Mucosa of descending colon (tissue), 3 donors: ENCODE data around the gene NFKB1. TPM values are rescaled to one million over a fixed set of nuclear protein-coding genes. Genes with fewer than 3 reads are reported as not detected.

Experiments used
- ATAC-seq: fragments of 200-7000 bp; cut with Tn5 transposase; one replicate; pipeline ENCODE4 v1.9.1; 2020; ENCODE audit warnings: mild to moderate bottlenecking, moderate library complexity
- DNase-seq, 3 donors: peaks; one replicate each; pipeline ENCODE4 v3.0.0-alpha.2; 2020
- H3K36me3 ChIP-seq: fragments of 200-600 bp; one replicate; pipeline ENCODE4 v1.8.0; 2021; ENCODE audit warnings: low read depth, mild to moderate bottlenecking
- H3K4me1 ChIP-seq: fragments of 200-600 bp; one replicate; pipeline ENCODE4 v1.8.0; 2021; ENCODE audit warnings: low read depth, mild to moderate bottlenecking
- H3K4me3 ChIP-seq: fragments of 200-600 bp; one replicate; pipeline ENCODE4 v1.8.0; 2021; ENCODE audit warnings: mild to moderate bottlenecking
- H3K9me3 ChIP-seq: fragments of 200-600 bp; one replicate; pipeline ENCODE4 v1.8.0; 2021; ENCODE audit warnings: mild to moderate bottlenecking
- intact Hi-C, 2 donors: fragments of 100-400 bp; cut with DNase I in 1 of 2; cut with micrococcal nuclease in 1 of 2; formaldehyde crosslinking; loops; one replicate each; pipeline versions ENCODE4 v1.11.0 to v1.11.1; 2022; cut with DNase I, micrococcal nuclease
- total RNA-seq, 3 donors: library from RNA; stranded (reverse); fragmentation: NEBNext Ultra II Directional in 2 of 3; extraction: Animal tissue kit (Norgen Biotek cat#: 25700) in 2 of 3; gene quantifications; one replicate each; pipeline versions ENCODE4 v1.2.1 to v1.2.4, GENCODE V29; 2021 to 2023
- TF ChIP-seq, protein P1 (sequence below): fragments of 200-600 bp; IDR thresholded peaks from one replicate; pipeline ENCODE4 v1.8.0; 2022; ENCODE audit warnings: antibody characterized with exemption, mild to moderate bottlenecking
- donor health status: DM: no; HTN: no; CAD: no; lungs with moderate emphysema.
- donor health status: DM: no; HTN: no; CAD: no.
- donor health status: DM: no; HTN: yes; CAD: no.

The NFKB1 gene
- total RNA-seq, 3 donors from 2014 or later: 50.8 to 57.4 (median 53.6) TPM

DNA sequence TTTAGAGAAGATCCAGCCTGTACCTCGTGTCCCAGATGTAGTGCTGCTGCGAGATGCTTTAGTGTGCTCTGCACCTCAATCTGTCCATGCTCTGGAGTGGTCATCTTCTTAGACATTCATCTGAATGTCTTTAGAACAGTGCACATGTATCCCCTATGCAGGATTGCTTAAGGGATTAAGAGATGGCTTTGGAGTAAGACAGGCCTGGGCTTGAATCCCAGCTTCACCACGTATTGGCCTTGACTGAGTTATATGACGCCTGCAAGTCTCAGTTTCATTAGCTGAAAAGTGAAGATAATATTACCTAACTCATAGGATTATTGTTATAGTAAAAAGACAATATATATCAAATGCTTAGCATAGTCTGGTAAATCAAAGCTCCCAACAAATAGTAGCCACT is 98.3 kb downstream of the NFKB1 start:
- H3K4me1 ChIP-seq: no peaks in the 10 kb centered on the region
- no peak for DNase-seq
- intact Hi-C loops: no loop called here
- TF ChIP-seq, protein P1, sequence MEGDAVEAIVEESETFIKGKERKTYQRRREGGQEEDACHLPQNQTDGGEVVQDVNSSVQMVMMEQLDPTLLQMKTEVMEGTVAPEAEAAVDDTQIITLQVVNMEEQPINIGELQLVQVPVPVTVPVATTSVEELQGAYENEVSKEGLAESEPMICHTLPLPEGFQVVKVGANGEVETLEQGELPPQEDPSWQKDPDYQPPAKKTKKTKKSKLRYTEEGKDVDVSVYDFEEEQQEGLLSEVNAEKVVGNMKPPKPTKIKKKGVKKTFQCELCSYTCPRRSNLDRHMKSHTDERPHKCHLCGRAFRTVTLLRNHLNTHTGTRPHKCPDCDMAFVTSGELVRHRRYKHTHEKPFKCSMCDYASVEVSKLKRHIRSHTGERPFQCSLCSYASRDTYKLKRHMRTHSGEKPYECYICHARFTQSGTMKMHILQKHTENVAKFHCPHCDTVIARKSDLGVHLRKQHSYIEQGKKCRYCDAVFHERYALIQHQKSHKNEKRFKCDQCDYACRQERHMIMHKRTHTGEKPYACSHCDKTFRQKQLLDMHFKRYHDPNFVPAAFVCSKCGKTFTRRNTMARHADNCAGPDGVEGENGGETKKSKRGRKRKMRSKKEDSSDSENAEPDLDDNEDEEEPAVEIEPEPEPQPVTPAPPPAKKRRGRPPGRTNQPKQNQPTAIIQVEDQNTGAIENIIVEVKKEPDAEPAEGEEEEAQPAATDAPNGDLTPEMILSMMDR: no peak
- H3K36me3 ChIP-seq: peaks cover 7% of the 10 kb centered on the region
- no peak overlapping the region for H3K4me3 ChIP-seq
- no peak for ATAC-seq
- H3K9me3 ChIP-seq: no peaks in the 10 kb centered on the region

GRCh38 chr4:102599886-102600285 is 98.7 kb downstream of the NFKB1 start:
- H3K9me3 ChIP-seq: no peaks in the 10 kb centered on the region
- DNase-seq (no peak), ATAC-seq (no peak)
- intact Hi-C loops: no loop called here
- H3K4me1 ChIP-seq: no peaks in the 10 kb centered on the region
- TF ChIP-seq, protein P1: no peak
- H3K36me3 ChIP-seq: peaks cover 7% of the 10 kb centered on the region
- no peak overlapping the region for H3K4me3 ChIP-seq

GRCh38 chr4:102600689-102601088 is 99.5 kb downstream of the NFKB1 start:
- no peak overlapping the region for H3K4me3 ChIP-seq
- no peaks in the 10 kb centered on the region for H3K4me1 ChIP-seq
- H3K36me3 ChIP-seq: peaks cover 7% of the 10 kb centered on the region
- DNase-seq: no peak
- H3K9me3 ChIP-seq: no peaks in the 10 kb centered on the region
- TF ChIP-seq, protein P1: no peak
- no peak for ATAC-seq
- intact Hi-C loops: no loop called here

DNA sequence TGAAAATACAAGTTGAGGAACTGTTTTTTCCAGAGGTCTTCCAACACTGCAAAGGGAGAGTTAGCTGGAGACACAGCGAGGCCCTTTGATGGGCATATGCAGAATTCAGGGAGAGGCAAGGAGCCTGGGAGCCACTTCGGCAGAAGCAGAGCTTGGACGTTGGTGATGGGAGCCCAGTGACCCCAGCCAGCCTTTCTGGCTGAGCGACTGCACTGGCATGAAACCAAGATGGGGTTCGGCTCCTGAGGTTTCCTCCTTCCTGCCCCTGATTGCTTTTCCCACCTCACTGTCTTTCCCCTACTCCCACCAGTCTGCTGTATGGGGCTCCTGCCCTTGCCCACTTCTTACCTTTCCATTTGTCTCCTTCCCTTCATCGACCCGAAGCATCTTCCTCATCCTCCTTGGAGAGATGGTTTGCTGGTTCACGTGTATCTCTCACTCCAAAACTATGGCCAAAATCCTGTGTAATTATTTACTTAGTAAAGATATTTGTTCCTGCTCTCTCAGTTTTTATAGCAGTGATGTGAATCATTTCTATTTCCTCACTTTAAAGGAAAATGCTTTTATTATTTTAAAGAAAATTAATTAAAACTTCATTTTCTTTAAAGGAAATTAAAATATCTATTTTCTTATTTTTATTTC is 100.5 kb downstream of the NFKB1 start:
- no peak overlapping the region for H3K4me3 ChIP-seq
- intact Hi-C loops: no loop called here
- no peaks in the 10 kb centered on the region for H3K4me1 ChIP-seq
- ATAC-seq (no peak), DNase-seq (no peak)
- TF ChIP-seq, protein P1: no peak
- no peaks in the 10 kb centered on the region for H3K9me3 ChIP-seq
- peaks cover 4% of the 10 kb centered on the region for H3K36me3 ChIP-seq

DNA sequence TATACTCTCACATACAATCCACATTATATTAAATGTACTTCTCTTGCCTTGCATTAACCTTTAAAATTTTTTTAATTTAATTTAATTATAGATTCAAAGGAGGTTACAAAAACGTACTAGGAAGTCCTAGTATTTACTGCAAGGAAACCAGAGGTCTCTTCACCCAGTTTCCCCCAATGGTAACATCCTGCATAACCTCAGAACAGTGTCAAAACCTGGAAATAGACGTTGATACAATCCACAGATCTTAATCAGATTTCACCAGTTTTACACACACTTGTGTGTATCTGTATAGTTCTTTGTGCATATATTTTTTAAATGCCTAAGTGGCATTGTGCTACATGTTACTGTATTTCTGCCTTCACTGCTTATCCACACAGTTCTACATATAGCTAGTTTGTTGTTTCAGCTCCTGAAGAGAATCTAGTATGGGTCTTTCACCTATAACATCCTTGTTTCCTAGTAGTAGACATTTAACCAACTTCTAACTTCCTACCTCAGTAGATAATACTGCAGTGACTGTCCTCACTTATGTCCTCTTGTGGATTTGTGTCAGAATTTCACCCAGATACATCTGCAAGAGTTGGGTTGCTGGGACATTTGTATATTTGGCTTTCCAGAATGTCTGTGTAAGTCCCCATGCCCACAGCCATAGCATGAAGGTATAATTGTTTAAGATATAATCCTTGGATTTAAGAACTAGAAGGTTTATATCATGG is 103.2 kb downstream of the NFKB1 start:
- Histone ChIP-seq H3K9me3 (no peaks in the 10 kb centered on the region), H3K4me3 (no peak overlapping the region), H3K4me1 (no peaks in the 10 kb centered on the region), H3K36me3 (peaks cover 4% of the 10 kb centered on the region)
- TF ChIP-seq, protein P1: no peak
- DNase-seq (no peak), ATAC-seq (no peak)
- intact Hi-C loops: no loop called here
